Measurements from ENCODE around the gene UQCRC1.

DNA sequence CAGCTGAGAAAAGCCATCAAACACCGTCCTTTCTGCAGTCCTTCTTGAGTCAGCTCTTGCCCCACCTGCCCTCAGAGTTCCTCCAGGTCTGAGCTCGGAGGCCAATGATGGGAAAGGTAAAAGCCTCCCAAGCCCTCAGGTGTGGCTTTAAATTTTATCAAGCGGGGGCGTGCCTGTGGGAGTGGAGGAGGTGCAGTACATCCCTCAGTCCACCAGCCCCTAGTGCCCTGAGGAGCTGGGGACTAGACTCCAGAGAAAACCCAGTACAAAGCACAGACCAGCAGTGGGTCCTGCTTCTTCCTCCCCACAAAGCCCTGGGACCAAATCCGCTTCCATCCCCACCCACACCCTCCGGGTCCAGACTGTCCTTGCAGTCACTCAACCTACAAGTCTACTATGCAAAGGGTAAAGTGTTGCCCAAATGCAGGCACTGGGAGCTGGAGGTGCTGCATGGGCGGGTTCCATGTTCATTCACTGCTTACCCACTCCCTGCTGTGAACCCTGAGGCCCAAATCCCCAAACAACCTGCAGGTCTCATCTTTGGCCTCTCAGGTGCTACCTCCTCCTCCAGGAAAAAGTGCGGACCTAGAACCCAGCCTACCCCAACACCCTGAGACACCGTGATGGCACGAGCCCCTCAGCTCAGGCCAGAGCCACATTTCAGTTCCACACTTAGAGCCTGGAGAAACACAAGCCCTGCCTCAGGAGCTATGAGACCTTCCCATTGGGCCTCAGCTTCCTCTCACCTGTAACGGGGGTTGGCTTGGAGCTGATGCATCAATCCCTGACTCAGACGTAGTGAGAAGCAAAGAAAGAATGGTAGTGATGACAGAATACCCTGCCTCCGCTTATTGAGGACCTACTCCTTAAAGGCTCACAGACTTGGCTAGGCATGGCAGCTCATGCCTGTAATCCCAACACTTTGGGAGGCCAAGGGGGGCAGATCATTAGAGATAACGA lies 55.3 kb downstream of the UQCRC1 start:
- TF ChIP-seq YY1 (IDR thresholded peaks at IDR 0.05; ENCODE audit: insufficient read depth, insufficient read length) (no peak), SUZ12 (IDR thresholded peaks at IDR 0.05; ENCODE audit: extremely low read depth, insufficient read depth, insufficient read length) (no peak), ZNF274 (IDR thresholded peaks at IDR 0.05; ENCODE audit: low read depth, low read length) (no peak)
